T-helper 2 cell treated with Interferon-gamma antibody and Interleukin-4, amounts not matched to agents 100 ng/mL and 5 ng/mL, for 36 hours (primary cell): ENCODE measurements around the gene CDC42EP1. TPM values are rescaled to one million over a fixed set of nuclear protein-coding genes. Genes with fewer than 3 reads are reported as not detected.
"Not testable (repeated sequence)": the region's sequence is repeated elsewhere in the genome, so short reads cannot be mapped to it uniquely, and the experiment has no call there.

Experiments
- intact Hi-C: fragments of 100-400 bp; cut with micrococcal nuclease; formaldehyde crosslinking; loops from one replicate; pipeline ENCODE4 v1.15.1; 2023
- total RNA-seq: library from RNA; stranded (reverse); gene quantifications from 2 replicates; pipeline ENCODE4 v1.2.3, GENCODE V29; 2022

Gene CDC42EP1, protein sequence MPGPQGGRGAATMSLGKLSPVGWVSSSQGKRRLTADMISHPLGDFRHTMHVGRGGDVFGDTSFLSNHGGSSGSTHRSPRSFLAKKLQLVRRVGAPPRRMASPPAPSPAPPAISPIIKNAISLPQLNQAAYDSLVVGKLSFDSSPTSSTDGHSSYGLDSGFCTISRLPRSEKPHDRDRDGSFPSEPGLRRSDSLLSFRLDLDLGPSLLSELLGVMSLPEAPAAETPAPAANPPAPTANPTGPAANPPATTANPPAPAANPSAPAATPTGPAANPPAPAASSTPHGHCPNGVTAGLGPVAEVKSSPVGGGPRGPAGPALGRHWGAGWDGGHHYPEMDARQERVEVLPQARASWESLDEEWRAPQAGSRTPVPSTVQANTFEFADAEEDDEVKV
- total RNA-seq, result 0.11 and 0.16 TPM in 2 replicates

DNA sequence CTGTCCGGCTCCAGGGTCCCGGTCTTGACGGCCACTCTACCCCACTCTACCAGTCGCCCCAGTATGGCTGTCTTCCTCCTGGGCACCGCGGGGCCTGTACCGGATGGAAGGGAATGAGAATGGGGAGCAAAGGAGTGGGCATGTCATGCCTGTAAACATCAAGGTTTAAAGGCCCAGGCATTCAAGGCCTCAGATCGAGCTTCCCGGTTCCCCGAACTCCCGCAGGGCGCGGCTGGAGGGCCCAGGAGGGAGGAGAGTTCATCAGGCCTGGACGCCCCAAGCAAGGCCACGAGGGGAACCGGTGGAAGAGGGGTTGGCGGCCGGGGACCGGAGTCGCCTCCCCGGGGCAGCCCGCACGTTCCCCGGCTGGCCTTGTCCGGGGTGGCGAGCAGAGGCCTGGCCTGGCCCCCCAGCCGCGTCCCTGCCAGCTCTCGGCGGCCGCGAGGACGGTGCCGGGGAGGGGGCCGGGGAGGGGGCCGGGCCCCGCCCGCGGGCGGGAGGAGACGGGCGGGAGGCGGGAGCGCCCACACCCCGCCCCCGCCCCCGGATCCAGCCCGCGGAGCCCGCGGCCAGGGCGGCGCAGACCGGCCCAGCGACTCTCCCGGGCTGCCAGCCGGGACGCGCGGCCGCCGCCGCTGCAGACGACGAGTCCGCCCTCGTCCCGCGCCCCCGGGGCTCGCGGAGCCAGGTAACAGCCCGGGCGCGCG is at the start of gene CDC42EP1:
Gene CDC42EP1 (plus strand): TSS at position 580 of the 707 bp plus-strand sequence. CDS start 5,870 bp downstream, outside the sequence.
- intact Hi-C loops, result no loop called here

- intact Hi-C loops, result no loop called here
These were observed 48.7 kb upstream of the CDC42EP1 start for GRCh38 chr22:37511395-37512104.

DNA sequence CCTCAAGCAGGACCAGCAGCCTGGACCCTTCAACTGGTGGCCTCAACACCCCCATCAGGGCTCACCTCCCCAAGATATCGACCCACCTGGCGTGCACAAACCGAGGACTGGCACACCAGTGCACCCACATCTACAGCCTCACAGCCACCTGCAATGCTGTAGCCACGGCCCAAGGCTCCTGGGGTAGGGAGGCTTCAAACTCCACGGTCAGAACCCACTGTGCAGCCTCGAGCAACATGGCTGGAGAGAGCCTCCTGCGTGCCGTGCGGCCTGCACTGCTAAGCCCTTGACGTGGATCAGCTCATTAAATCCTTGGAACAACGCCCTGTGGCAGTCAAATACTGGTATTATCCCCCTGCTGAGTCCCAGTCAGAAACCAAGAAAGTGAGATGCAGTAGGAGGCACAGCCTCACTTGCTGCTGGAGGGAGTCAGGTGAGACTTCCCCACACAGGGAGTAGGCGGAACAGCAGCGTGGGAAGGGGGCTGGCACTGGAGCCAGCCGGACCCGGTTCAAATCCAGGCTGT is 45.7 kb upstream of the CDC42EP1 start:
- intact Hi-C loops, result no loop called here

DNA sequence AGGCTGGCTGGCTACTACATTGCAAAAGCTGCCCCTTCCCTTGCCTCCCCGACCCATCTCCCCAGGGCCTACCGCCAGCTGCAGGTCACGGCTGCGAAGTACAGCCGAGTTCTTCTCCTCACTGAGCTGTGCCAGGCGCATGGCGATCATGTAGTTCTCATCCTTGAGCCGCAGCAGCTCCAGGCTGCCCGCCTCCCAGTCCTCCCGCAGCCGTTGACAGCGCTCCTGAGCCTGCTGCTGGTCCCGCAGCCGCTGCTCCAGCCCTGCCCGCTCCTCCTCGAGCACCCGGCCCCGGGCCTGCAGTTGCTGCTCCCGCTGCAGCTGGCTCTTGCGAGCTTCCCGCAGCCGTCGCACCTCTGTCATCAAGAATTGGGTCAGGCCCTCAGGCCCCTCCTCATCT is 44.4 kb upstream of the CDC42EP1 start:
- intact Hi-C loops, result no loop called here

DNA sequence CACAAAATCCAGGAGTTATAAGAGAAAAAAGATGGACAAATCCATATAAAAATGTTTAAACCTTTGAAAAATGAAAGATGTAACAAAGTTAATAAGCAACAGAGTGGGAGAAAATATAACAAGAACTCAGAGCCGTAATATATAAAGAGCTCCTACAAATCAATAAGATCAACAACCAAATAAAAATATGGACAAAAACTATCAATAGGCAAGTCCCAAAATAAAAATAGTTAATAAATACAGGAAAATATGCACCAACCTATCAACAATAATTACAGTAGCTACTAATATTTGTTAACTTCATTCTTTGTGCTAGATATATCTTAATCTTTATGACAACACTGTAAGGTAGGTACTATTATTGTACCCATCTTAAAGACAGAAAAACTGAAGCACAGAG is 43.8 kb upstream of the CDC42EP1 start:
- intact Hi-C loops, result no loop called here

DNA sequence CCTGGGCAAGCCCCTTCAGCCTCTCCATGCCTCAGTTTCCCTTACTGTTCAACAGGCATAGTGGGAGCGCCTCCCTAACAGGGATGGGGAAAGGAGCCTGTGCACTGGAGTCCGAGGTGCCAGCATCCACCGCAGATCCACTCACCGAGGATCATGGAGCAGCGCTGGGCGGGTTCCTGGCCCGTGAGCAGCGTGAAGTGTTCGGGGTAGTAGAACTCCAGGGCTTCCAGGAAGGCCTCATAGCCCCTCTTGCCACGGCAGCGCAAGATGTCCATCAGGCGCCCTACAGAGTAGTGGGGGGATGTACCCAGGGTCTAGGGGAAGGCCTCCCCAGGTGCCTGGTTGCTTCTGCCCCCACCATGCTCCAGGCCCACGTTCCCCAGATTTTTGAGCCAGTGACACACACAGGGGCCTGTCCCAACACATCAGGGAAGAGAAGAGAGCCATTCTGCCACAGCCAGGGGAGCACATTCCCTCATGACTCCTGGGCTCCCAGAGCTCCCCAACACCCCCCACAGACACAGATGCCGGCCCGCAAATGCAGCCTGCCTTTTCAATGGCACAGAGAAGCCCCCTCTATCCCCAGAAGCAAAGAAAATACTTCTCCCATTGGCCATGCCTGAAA is 42.3 kb upstream of the CDC42EP1 start:
- intact Hi-C loops, result no loop called here

DNA sequence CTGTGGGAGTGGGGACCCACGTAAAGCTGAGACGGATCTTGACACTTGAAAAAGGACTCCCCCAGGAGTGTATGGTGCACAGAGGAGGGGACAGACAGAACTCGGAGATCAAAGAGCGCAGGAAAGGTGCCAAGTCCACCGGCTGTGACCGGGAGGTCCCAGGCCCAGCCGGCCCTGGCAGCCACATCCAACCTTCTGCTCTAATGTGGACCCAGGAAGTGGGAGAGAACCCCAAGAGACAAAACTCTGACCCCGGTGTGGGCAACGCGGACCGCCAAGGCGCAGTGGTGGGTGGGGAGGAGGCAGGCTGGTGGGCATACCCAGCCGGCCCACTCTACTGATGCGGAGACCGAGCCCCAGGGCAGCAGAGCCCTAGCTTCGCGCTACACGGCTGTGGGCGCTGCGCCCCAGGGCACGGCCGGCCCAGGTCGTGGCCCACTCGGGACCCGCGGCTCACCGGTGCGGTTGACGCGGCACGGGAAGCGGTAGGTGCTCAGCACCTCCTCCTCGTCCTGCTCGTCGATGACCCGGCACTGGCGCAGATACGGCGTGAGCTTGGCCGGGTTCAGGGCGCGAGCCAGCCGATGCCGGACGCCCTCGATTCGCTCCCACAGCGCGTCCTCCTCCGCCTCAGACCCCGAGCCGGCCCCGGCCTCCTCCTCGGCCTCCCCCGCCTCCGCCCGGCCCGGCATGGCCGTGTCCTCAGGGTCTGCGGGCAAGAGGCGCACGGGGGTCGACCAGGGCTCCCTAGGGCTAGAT is 41.6 kb upstream of the CDC42EP1 start:
- intact Hi-C loops, result no loop called here

DNA sequence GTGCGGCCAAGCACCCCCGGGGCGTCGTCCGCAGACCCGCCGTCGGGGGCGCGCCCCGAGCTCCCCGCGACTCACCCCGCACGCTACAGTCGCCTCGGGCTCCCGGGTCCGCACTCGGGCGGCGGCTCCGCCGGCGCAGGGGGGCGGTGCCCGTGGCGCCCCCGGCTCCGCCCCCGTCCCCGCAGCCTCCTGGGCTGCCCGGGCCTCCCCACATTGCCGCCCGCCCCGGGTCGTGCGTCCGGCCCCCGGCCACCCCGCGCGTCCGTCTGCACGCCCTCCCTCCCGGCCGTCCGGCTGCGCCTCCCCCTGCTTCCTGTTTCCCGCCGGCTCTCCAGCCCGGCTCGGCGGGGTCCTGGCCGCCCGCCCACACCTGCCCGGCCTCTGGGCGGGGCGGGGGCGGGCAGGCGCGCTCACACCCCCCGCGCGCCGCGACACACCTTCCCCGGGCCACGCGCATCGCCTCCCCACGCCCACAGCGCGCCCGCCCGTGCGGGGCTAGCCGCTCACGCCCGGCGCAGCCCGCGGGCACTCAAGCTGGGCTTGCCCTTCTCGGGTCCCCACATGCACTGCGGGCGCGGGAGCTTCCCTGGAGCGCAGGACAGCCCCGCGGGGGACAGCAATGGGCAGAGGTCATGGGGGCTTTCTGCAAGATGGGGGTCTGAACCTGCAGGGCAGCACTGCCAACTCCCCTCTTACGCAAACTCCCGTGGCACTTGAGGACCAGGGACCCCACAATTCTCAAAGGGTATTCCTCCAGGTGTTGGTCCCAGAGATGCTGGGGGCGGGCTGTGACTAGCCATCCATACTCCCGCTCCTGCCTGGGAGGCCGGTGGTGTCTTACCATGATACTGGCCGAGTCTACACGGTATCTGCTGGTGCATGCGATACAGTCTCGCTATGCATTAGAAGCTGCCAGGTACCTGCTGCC is 40.7 kb upstream of the CDC42EP1 start, which contains the start of gene CARD10:
Gene CARD10 (minus strand): TSS at position 148 of the 928 bp plus-strand sequence. CDS start 215 bp downstream, outside the sequence.
- intact Hi-C loops, result no loop called here

DNA sequence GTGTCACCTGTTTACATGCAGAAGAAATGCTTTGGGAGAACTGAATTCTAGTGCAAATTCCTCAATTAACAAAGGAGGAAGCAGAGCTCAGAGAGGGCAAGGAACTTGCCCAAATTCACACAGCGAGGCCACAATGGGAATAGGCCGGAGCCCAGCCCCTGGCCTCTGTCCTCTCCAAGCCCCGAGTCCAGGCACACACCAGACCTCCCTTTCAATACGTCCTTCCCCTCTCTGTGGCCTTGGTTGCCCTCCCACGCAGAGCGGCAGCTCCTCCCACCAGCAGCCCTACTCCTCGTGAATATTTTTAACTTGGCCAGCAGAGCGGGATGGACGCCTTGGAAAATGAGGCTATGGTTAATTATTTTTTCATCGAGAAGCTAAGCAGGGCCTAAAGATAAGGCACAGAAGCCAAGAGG is 39.5 kb upstream of the CDC42EP1 start:
- intact Hi-C loops, result no loop called here

GRCh38 chr22:37521236-37521739 is 39.0 kb upstream of the CDC42EP1 start:
- intact Hi-C loops, result no loop called here

- intact Hi-C loops, result no loop called here
These were observed 37.8 kb upstream of the CDC42EP1 start for GRCh38 chr22:37522482-37522881.

DNA sequence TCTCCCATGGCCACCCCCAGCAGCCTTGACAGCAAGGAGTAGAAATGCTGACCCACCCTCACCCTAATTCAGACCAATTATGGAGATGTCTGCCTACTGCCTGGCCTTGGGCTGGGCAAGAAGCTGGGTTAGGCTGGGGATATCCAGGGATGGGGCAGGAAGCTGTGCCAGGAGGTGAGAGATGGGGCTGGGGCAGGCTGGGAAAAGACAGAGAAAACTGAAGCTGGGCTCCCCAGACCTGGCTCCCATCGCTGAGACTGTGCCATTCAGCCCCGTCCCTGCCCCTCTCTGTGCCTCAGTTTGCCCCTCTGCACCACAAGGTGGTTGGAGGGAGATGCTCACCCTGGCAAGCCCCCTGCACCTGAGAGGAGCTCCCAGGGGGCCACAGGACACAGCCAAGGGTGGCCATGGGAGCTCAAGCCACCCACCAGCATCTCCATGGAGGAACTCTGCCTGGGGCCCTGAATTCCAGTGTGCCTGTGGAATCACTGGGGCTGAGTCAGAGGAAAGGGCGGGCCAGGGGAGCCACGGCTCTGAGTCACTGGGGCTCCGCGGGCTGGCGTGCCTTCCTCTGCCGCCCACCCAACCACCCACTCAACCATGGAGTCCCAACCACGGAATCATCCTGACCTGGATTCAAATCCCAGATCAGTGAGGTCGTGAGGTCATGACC is 35.1 kb upstream of the CDC42EP1 start:
- intact Hi-C loops, result no loop called here

GRCh38 chr22:37525746-37526350 is 34.4 kb upstream of the CDC42EP1 start:
- intact Hi-C loops, result no loop called here

GRCh38 chr22:37526376-37526775 is 33.9 kb upstream of the CDC42EP1 start:
- intact Hi-C loops, result no loop called here

DNA sequence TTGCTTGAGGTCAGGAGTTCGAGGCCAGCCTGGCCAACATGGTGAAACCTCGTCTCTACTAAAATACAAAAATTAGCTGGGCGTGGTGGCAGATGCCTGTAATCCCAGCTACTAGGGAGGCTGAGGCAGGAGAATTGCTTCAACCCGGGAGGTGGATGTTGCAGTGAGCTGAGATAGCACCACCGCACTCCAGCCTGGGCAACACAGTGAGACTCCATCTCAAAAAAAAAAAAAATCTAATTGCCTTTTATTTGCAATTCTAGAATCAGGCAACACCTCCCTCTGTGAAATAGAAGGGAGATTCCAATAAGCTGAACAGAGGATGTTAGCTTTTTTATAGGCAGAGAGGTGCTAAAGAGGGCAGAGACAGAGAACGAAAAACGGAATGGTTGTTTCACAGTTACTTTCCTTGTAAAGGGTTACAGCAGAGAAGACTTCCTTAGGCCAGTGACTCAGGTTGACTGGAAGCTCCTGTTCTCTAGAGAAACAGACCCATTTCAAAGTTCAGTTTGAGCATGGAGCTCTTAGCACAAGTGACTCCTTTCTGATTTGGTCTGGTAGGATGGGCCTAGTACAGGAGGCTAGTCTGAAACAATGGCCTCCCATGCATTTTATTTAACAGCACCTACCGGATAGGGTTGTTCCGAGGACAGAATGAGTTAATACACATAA is 33.1 kb upstream of the CDC42EP1 start:
- intact Hi-C loops, result not testable (repeated sequence)

DNA sequence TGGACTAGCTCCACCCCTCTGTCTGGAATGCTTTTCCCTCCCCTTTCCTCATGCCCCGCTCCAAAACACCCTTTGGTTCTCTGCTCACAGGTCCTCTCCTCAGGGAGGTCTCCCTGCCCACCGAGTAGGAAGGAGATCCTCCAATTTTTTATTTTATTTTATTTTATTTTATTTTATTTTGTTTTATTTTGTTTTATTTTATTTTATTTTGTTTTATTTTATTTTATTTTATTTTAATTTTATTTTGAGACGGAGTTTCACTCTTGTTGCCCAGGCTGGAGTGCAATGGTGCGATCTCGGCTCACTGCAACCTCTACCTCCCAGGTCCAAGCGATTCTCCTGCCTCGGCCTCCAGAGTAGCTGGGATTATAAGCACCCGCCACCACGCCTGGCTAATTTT is 32.3 kb upstream of the CDC42EP1 start:
- intact Hi-C loops, result not testable (repeated sequence)

DNA sequence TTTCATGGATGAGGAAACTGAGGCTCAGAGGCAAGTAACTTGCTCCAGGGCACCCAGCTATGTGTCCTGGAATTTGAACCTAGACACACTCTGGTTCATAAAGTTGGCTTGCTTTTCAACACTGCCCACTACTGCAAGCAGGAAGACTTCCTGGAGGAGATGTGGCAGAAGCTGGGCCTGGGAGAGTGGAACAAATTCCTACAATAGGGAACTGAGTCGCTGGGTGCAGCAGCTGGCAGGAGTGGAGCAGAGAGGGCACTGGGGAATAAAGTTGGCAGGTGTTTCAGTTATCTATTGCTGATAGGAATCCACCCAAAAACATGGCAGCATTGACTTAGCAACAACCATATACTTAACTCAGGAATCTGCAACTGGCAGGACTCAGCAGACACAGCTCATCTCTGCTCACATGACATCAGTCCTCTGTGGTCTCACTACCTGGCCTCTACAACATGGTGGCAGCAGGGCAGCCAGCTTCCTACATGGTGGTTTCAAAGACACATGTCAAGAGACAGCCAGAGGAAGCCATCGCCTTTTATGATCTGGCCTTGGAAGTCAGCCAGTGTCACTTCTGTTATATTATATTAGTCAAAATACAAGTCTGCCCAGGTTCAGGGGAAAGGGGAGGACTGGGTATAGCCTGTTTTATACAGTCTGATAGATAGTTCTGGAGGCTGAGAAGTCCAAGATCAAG is 30.5 kb upstream of the CDC42EP1 start:
- intact Hi-C loops, result no loop called here
